GM12878 (cell line): ENCODE data around the gene WNT7A. TPM values are rescaled to one million over a fixed set of nuclear protein-coding genes. Genes with fewer than 3 reads are reported as not detected.

Experiments
- ATAC-seq: fragments of 200-7000 bp; cut with Tn5 transposase; 3 replicates; pipeline ENCODE4 v1.9.1; 2020; ENCODE audit warnings: mild to moderate bottlenecking, moderate library complexity
- BruUV-seq: library from RNA; stranded (reverse); fragments of 400-500 nt; replicated peaks from 2 replicates; lab custom pipeline; 2021; lab: Mats Ljungman, UMichigan
- CTCF ChIA-PET: fragments of 300-600 bp; sonication (Branson Sonifier 250); formaldehyde crosslinking; extraction: SDS; loops from one replicate; lab custom pipeline; 2021; ENCODE audit warnings: inconsistent platforms; lab: Yijun Ruan, JAX
- POLR2A ChIA-PET: fragments of 350-600 bp; formaldehyde crosslinking; extraction: SDS; loops from one replicate; lab custom pipeline; 2021; ENCODE audit warnings: inconsistent platforms; lab: Charles Lee
- RAD21 ChIA-PET: fragments of 300-600 bp; sonication (Branson Sonifier 250); formaldehyde crosslinking; loops from one replicate; lab custom pipeline; 2023; ENCODE audit warnings: antibody characterized with exemption; ENCODE audit not compliant: unreplicated experiment; lab: Charles Lee
- SMC1A ChIA-PET: fragments of 300-600 bp; sonication (Branson Sonifier 250); formaldehyde crosslinking; loops from one replicate; lab custom pipeline; 2023; ENCODE audit not compliant: unreplicated experiment, uncharacterized antibody; lab: Charles Lee
- DNase-seq: peaks from one replicate; pipeline ENCODE4 v3.0.0-alpha.2; 2011; ENCODE audit warnings: low read depth, low spot score
- FAIRE-seq: peaks from 3 replicates; lab custom pipeline; 2011; peaks lifted over from hg19 to GRCh38; lab: Jason Lieb, UNC
- H2AFZ ChIP-seq: 2 replicates; pipeline ENCODE4 v1.6.0; 2011; ENCODE audit warnings: low read depth, low read length, control low read depth; ENCODE audit not compliant: control insufficient read depth
- H3K27ac ChIP-seq: 2 replicates; pipeline ENCODE4 v1.5.1; 2011; ENCODE audit warnings: control low read depth; ENCODE audit not compliant: control insufficient read depth, insufficient read depth
- H3K27me3 ChIP-seq, 2 experiments: replicated peaks in 1 of 2; 2 replicates each; pipeline versions ENCODE4 v1.6.0 to v1.6.1; 2011; ENCODE audit warnings: low read length in 1 of 2; ENCODE audit not compliant: control insufficient read depth in 2 of 2, insufficient read depth in 2 of 2
- H3K36me3 ChIP-seq, 2 experiments: 2 replicates each; pipeline ENCODE4 v1.5.1; 2011; ENCODE audit warnings: low read length in 1 of 2; ENCODE audit not compliant: control insufficient read depth in 2 of 2, insufficient read depth in 2 of 2
- H3K4me1 ChIP-seq: 2 replicates; pipeline ENCODE4 v1.6.1; 2011; ENCODE audit warnings: mild to moderate bottlenecking, low read length, moderate library complexity, mixed read lengths; ENCODE audit not compliant: control insufficient read depth, insufficient read depth
- H3K4me2 ChIP-seq: 2 replicates; pipeline ENCODE4 v1.6.0; 2011; ENCODE audit warnings: control low read depth; ENCODE audit not compliant: control insufficient read depth, insufficient read depth
- H3K4me3 ChIP-seq: fragments of 200-600 bp; sonication (generic); 2 replicates; pipeline ENCODE4 v1.5.1; 2016
- H3K79me2 ChIP-seq: 2 replicates; pipeline ENCODE4 v1.6.0; 2011; ENCODE audit warnings: low read length; ENCODE audit not compliant: control insufficient read depth, insufficient read depth
- H3K9ac ChIP-seq: 2 replicates; pipeline ENCODE4 v1.8.0; 2011; ENCODE audit warnings: low read length, control low read depth, mixed read lengths; ENCODE audit not compliant: control insufficient read depth, insufficient read depth
- H3K9me3 ChIP-seq: replicated peaks from 3 replicates; pipeline ENCODE4 v1.5.1; 2011; ENCODE audit warnings: mild to moderate bottlenecking, low read length; ENCODE audit not compliant: control insufficient read depth, insufficient read depth
- H4K20me1 ChIP-seq: 2 replicates; pipeline ENCODE4 v1.6.0; 2011; ENCODE audit not compliant: control insufficient read depth, insufficient read depth
- BACH1 ChIP-seq: fragments of 450-650 bp; IDR thresholded peaks from 2 replicates; pipeline ENCODE4 v1.6.1; 2017; ENCODE audit warnings: mild to moderate bottlenecking, borderline replicate concordance
- E2F8 ChIP-seq: fragments of 450-650 bp; IDR thresholded peaks from 2 replicates; pipeline ENCODE4 v1.6.1; 2018; ENCODE audit warnings: mild to moderate bottlenecking, low read depth, moderate library complexity; ENCODE audit not compliant: partially characterized antibody
- E4F1 ChIP-seq: fragments of 450-650 bp; IDR thresholded peaks from 2 replicates; pipeline ENCODE4 v1.6.1; 2018; ENCODE audit warnings: borderline replicate concordance, mild to moderate bottlenecking; ENCODE audit not compliant: partially characterized antibody
- FOXK2 ChIP-seq: fragments of 450-650 bp; IDR thresholded peaks from 2 replicates; pipeline ENCODE4 v1.6.1; 2017; ENCODE audit warnings: mild to moderate bottlenecking, moderate library complexity
- JUND ChIP-seq: IDR thresholded peaks from 2 replicates; pipeline ENCODE4 v1.6.1; 2012; ENCODE audit warnings: low read depth, mild to moderate bottlenecking, low read length, improper control_type of control experiment, moderate library complexity
- MTA2 ChIP-seq: fragments of 450-650 bp; IDR thresholded peaks from 2 replicates; pipeline ENCODE4 v1.6.1; 2016; ENCODE audit warnings: low read depth, mild to moderate bottlenecking, moderate library complexity
- NFYA ChIP-seq: IDR thresholded peaks from 2 replicates; pipeline ENCODE4 v1.6.1; 2011; ENCODE audit warnings: low read depth, mild to moderate bottlenecking, low read length, improper control_type of control experiment, borderline replicate concordance
- RAD21 ChIP-seq: IDR thresholded peaks from 2 replicates; pipeline ENCODE4 v1.6.1; 2011; ENCODE audit warnings: mild to moderate bottlenecking, low read depth, low read length, moderate library complexity; ENCODE audit not compliant: insufficient read depth
- RCOR1 ChIP-seq: conservative IDR thresholded peaks from 2 replicates; pipeline ENCODE4 v1.6.1; 2012; ENCODE audit warnings: low read depth, low read length, improper control_type of control experiment
- SKIL ChIP-seq: fragments of 450-650 bp; IDR thresholded peaks from 2 replicates; pipeline ENCODE4 v1.6.1; 2017; ENCODE audit warnings: mild to moderate bottlenecking, low read depth, inconsistent platforms; ENCODE audit not compliant: poor library complexity, severe bottlenecking
- SMARCA5 ChIP-seq: fragments of 450-650 bp; IDR thresholded peaks from 2 replicates; pipeline ENCODE4 v1.6.1; 2017; ENCODE audit warnings: mild to moderate bottlenecking
- SUPT20H ChIP-seq: IDR thresholded peaks from 2 replicates; pipeline ENCODE4 v1.6.1; 2011; ENCODE audit warnings: low read depth, mild to moderate bottlenecking, low read length, moderate library complexity, borderline replicate concordance; ENCODE audit not compliant: control insufficient read depth
- WGBS: methylation state at CpG from one replicate; pipeline ENCODE4 v1.1.6; 2016; ENCODE audit warnings: low lambda C conversion rate; ENCODE audit not compliant: insufficient replicate concordance, insufficient coverage; ENCODE audit errors: missing lambda C conversion rate; 5-methylcytosine and 5-hydroxymethylcytosine counted together
- in situ Hi-C: fragments of 300-500 bp; cut with MboI; formaldehyde crosslinking; loops from 9 replicates; pipeline ENCODE4 v1.14.3; 2018; ENCODE audit warnings: mixed read lengths
- intact Hi-C: fragments of 100-400 bp; cut with micrococcal nuclease; formaldehyde crosslinking; loops from one replicate; pipeline ENCODE4 v1.14.2; 2022; ENCODE audit not compliant: unreplicated experiment
- polyA plus RNA-seq, 11 experiments: library from polyadenylated mRNA; depleted of rRNA in 4 of 11; unstranded in 6 of 11; stranded (reverse) in 5 of 11; fragments of >200 nt; fragmentation: Nextera tagmentation in 4 of 11; fragmentation: Illumina TruSeq in 1 of 11; extraction: Ambion mirVana in 4 of 11; extraction: Trizol in 1 of 11; gene quantifications; 1 replicate in 1 of 11; 2 replicates in 10 of 11; pipeline versions ENCODE4 v1.2.1 to v1.2.3, GENCODE V29; 2011 to 2016; ENCODE audit warnings: inconsistent platforms in 2 of 11, missing spikeins in 2 of 11, low read depth in 1 of 11
- total RNA-seq, 4 experiments: library from RNA; depleted of rRNA in 3 of 4; stranded (reverse); fragments of >200 nt in 3 of 4; fragmentation: Illumina TruSeq in 1 of 4; extraction: Trizol in 1 of 4; gene quantifications; 2 replicates each; pipeline versions ENCODE4 v1.2.1 to v1.2.3, GENCODE V29; 2013 to 2021
- TF ChIP-seq, protein P1 (sequence below): IDR thresholded peaks from 2 replicates; pipeline ENCODE4 v1.6.1; 2011; ENCODE audit warnings: low read depth, low read length, improper control_type of control experiment, borderline replicate concordance

The WNT7A gene
- total and polyA plus RNA-seq, 10 of the 15 experiments (the other 5 are each of a cell fraction or from before 2014, with no cell fraction given): 0.08 TPM; not detected in 9

GRCh38 chr3:13868844-13869724, 10.8 kb downstream of the WNT7A start:
- ChIA-PET POLR2A (no interaction called here), SMC1A (no interaction called here), RAD21 (no interaction called here), CTCF (no interaction called here)
- no peaks in the 10 kb centered on the region for H3K4me1 ChIP-seq
- 0% methylated on average over 2 of the region's 2 CpGs for WGBS
- H3K4me2 ChIP-seq: no peak overlapping the region
- no peak for FAIRE-seq
- ATAC-seq: no peak
- intact Hi-C loops: no loop called here
- no peaks in the 10 kb centered on the region for H3K9me3 ChIP-seq
- H3K79me2 ChIP-seq: no peaks in the 10 kb centered on the region
- no peak overlapping the region for H2AFZ ChIP-seq
- H3K4me3 ChIP-seq: no peak overlapping the region
- no peak for DNase-seq
- TF ChIP-seq MTA2 (no peak), SKIL (no peak), JUND (no peak), BACH1 (no peak), SUPT20H (no peak), RAD21 (no peak), NFYA (no peak), E4F1 (no peak), RCOR1 (no peak), FOXK2 (no peak), SMARCA5 (no peak), E2F8 (no peak)
- TF ChIP-seq, protein P1, sequence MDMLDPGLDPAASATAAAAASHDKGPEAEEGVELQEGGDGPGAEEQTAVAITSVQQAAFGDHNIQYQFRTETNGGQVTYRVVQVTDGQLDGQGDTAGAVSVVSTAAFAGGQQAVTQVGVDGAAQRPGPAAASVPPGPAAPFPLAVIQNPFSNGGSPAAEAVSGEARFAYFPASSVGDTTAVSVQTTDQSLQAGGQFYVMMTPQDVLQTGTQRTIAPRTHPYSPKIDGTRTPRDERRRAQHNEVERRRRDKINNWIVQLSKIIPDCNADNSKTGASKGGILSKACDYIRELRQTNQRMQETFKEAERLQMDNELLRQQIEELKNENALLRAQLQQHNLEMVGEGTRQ: no peak
- in situ Hi-C loops: no loop called here
- no peak overlapping the region for H3K9ac ChIP-seq
- H3K36me3 ChIP-seq: no peaks in the 10 kb centered on the region
- no TSS peak for BruUV-seq
- H3K27me3 ChIP-seq: no peaks in the 10 kb centered on the region; a peak in 1 of 4 replicates
- no peaks in the 10 kb centered on the region for H4K20me1 ChIP-seq
- no peak overlapping the region for H3K27ac ChIP-seq
